SK-N-SH treated with all-trans-retinoic acid at 6 μM for 48 hours (cell line): Measurements from ENCODE around the gene CDK15.

Experiments
- ATAC-seq: fragments of 200-7000 bp; cut with Tn5 transposase; 3 replicates; pipeline ENCODE4 v1.9.1; 2020; ENCODE audit warnings: mild to moderate bottlenecking, moderate library complexity
- ARNTL ChIP-seq: fragments of 450-650 bp; formaldehyde crosslinking; IDR thresholded peaks from 2 replicates; pipeline ENCODE4 v1.5.0; 2020; ENCODE audit warnings: low read depth, mild to moderate bottlenecking, moderate library complexity, borderline replicate concordance
- BACH2 ChIP-seq: fragments of 250-450 bp; sonication (Bioruptor Pico); IDR thresholded peaks from 2 replicates; pipeline ENCODE4 v1.9.0; 2021; ENCODE audit warnings: mild to moderate bottlenecking, borderline replicate concordance
- CSDC2 ChIP-seq: fragments of 250-450 bp; sonication (Bioruptor Pico); IDR thresholded peaks from 2 replicates; pipeline ENCODE4 v1.5.0; 2020; ENCODE audit warnings: mild to moderate bottlenecking, moderate library complexity
- ESRRG ChIP-seq: fragments of 250-450 bp; sonication (Bioruptor Pico); IDR thresholded peaks from 2 replicates; pipeline ENCODE4 v1.6.1; 2021; ENCODE audit warnings: mild to moderate bottlenecking
- GLIS3 ChIP-seq: fragments of 250-450 bp; sonication (Bioruptor Pico); IDR thresholded peaks from 2 replicates; pipeline ENCODE4 v1.5.0; 2020; ENCODE audit warnings: mild to moderate bottlenecking, moderate library complexity
- ISL1 ChIP-seq: fragments of 250-450 bp; sonication (Bioruptor Pico); IDR thresholded peaks from 2 replicates; pipeline ENCODE4 v2.1.2; 2022; ENCODE audit warnings: mild to moderate bottlenecking, moderate library complexity
- OSR1 ChIP-seq: fragments of 250-450 bp; sonication (Bioruptor Pico); IDR thresholded peaks from 2 replicates; pipeline ENCODE4 v1.8.0; 2022; ENCODE audit warnings: moderate library complexity, mild to moderate bottlenecking, inconsistent platforms
- PPARA ChIP-seq: fragments of 250-450 bp; sonication (Bioruptor Pico); IDR thresholded peaks from 2 replicates; pipeline ENCODE4 v1.5.0; 2020; ENCODE audit warnings: mild to moderate bottlenecking, borderline replicate concordance
- RARB ChIP-seq: fragments of 250-450 bp; sonication (Bioruptor Pico); IDR thresholded peaks from 2 replicates; pipeline ENCODE4 v1.8.0; 2021; ENCODE audit warnings: mild to moderate bottlenecking, moderate library complexity
- SNAI2 ChIP-seq: fragments of 250-450 bp; sonication (Bioruptor Pico); IDR thresholded peaks from 2 replicates; pipeline ENCODE4 v1.5.0; 2020; ENCODE audit warnings: mild to moderate bottlenecking, moderate library complexity
- TCF4 ChIP-seq: fragments of 250-450 bp; sonication (Bioruptor Pico); IDR thresholded peaks from 2 replicates; pipeline ENCODE4 v1.8.0; 2021; ENCODE audit warnings: mild to moderate bottlenecking, moderate library complexity, borderline replicate concordance
- TOX ChIP-seq: fragments of 250-450 bp; sonication (Bioruptor Pico); IDR thresholded peaks from 2 replicates; pipeline ENCODE4 v1.8.0; 2021; ENCODE audit warnings: mild to moderate bottlenecking, moderate library complexity, borderline replicate concordance
- ZC3H10 ChIP-seq: fragments of 250-450 bp; sonication (Bioruptor Pico); IDR thresholded peaks from 2 replicates; pipeline ENCODE4 v1.5.1; 2021; ENCODE audit warnings: mild to moderate bottlenecking, moderate library complexity
- ZFP3 ChIP-seq: fragments of 250-450 bp; sonication (Bioruptor Pico); IDR thresholded peaks from 2 replicates; pipeline ENCODE4 v1.5.0; 2020; ENCODE audit warnings: mild to moderate bottlenecking, moderate library complexity
- ZNF70 ChIP-seq: fragments of 450-650 bp; formaldehyde crosslinking; IDR thresholded peaks from 2 replicates; pipeline ENCODE4 v1.5.0; 2020; ENCODE audit warnings: mild to moderate bottlenecking, moderate library complexity
- TF ChIP-seq, protein P1 (sequence below): fragments of 250-450 bp; sonication (Bioruptor Pico); IDR thresholded peaks from 2 replicates; pipeline ENCODE4 v1.5.0; 2020; ENCODE audit warnings: mild to moderate bottlenecking, moderate library complexity
- TF ChIP-seq, protein P2 (sequence below): fragments of 250-450 bp; sonication (Bioruptor Pico); IDR thresholded peaks from 2 replicates; pipeline ENCODE4 v1.5.1; 2020; ENCODE audit warnings: low read depth, mild to moderate bottlenecking, moderate library complexity
- TF ChIP-seq, protein P3 (sequence below): fragments of 250-450 bp; sonication (Bioruptor Pico); IDR thresholded peaks from 2 replicates; pipeline ENCODE4 v1.8.0; 2021; ENCODE audit warnings: low read depth, mild to moderate bottlenecking, moderate library complexity, borderline replicate concordance
- TF ChIP-seq, protein P4 (sequence below): fragments of 250-450 bp; sonication (Bioruptor Pico); IDR thresholded peaks from 2 replicates; pipeline ENCODE4 v1.8.0; 2020; ENCODE audit warnings: mild to moderate bottlenecking, moderate library complexity, borderline replicate concordance

The CDK15 gene

DNA sequence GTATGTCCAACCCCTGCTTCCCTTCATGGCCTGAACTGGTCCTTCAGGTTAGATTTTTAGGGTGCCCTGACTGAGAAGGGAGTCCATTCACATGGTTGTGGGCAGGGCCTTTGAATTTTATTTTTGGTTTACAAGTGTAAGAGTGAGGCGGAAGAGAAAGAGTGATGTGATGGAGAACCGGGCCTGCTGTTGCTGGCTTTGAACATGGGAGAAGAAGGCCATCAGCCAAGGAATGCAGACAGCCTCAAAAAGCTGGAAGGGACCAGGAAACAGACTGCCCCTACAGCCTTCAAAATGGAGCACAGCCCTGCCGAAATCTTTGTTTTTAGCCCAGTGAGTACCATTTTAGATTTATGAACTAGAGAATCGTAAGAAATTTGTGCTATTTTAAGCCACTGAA is 105.0 kb downstream of the CDK15 start (continued):
- TF ChIP-seq, protein P1, sequence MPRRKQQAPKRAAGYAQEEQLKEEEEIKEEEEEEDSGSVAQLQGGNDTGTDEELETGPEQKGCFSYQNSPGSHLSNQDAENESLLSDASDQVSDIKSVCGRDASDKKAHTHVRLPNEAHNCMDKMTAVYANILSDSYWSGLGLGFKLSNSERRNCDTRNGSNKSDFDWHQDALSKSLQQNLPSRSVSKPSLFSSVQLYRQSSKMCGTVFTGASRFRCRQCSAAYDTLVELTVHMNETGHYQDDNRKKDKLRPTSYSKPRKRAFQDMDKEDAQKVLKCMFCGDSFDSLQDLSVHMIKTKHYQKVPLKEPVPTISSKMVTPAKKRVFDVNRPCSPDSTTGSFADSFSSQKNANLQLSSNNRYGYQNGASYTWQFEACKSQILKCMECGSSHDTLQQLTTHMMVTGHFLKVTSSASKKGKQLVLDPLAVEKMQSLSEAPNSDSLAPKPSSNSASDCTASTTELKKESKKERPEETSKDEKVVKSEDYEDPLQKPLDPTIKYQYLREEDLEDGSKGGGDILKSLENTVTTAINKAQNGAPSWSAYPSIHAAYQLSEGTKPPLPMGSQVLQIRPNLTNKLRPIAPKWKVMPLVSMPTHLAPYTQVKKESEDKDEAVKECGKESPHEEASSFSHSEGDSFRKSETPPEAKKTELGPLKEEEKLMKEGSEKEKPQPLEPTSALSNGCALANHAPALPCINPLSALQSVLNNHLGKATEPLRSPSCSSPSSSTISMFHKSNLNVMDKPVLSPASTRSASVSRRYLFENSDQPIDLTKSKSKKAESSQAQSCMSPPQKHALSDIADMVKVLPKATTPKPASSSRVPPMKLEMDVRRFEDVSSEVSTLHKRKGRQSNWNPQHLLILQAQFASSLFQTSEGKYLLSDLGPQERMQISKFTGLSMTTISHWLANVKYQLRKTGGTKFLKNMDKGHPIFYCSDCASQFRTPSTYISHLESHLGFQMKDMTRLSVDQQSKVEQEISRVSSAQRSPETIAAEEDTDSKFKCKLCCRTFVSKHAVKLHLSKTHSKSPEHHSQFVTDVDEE = no peak

DNA sequence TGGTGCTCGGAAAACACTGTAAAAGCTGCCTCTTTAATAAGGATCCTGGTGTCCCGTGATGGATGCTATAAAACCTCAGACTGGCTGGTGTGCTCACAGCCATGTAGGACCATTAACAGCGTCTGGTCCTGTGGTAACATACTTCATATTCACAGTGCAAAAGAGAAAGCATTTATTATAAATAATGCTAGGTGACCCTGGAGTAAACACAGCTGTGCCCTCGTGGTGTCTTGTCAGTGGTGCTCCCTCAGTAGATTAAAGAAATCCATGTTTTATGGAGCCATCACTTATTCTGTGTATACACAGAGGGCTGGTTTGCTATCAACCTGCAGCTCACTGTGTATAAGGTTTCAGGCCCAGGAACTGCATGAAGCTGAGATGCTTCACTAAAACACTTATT is 106.9 kb downstream of the CDK15 start:
- TF ChIP-seq BACH2 (no peak), TCF4 (CRISPR knock-in tag) (no peak), RARB (CRISPR knock-in tag) (no peak), TOX (CRISPR knock-in tag) (no peak), ZC3H10 (CRISPR knock-in tag) (no peak), ZFP3 (no peak), ARNTL (CRISPR knock-in tag) (no peak), CSDC2 (CRISPR knock-in tag) (no peak), ESRRG (CRISPR knock-in tag) (no peak)
- TF ChIP-seq, protein P2, sequence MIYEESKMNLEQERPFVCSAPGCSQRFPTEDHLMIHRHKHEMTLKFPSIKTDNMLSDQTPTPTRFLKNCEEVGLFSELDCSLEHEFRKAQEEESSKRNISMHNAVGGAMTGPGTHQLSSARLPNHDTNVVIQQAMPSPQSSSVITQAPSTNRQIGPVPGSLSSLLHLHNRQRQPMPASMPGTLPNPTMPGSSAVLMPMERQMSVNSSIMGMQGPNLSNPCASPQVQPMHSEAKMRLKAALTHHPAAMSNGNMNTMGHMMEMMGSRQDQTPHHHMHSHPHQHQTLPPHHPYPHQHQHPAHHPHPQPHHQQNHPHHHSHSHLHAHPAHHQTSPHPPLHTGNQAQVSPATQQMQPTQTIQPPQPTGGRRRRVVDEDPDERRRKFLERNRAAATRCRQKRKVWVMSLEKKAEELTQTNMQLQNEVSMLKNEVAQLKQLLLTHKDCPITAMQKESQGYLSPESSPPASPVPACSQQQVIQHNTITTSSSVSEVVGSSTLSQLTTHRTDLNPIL (CRISPR knock-in tag) = no peak
- TF ChIP-seq, protein P1 = no peak
- ATAC-seq = no peak

DNA sequence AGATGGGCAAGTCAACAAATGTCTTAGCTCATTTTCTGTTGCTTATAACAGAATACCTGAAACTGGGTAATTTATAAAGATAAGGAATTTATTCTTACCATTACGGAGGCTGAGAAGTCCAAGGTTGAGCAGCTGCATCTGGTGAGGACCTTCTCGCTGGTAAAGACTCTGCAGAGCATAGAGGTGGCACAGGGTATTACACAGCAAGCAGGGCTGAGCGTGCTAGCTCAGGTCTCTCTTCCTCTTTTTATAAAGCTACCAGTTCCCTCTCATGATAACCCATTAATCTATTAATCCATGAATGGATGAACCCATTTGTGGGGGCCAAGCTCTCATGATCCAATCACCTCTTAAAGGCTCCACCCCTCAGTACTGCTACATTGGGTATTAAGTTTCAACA is 109.1 kb downstream of the CDK15 start:
- no peak for ATAC-seq
- TF ChIP-seq, protein P1 = no peak
- TF ChIP-seq GLIS3 (CRISPR knock-in tag) = no peak
- TF ChIP-seq CSDC2 (CRISPR knock-in tag) = no peak
- TF ChIP-seq, protein P3, sequence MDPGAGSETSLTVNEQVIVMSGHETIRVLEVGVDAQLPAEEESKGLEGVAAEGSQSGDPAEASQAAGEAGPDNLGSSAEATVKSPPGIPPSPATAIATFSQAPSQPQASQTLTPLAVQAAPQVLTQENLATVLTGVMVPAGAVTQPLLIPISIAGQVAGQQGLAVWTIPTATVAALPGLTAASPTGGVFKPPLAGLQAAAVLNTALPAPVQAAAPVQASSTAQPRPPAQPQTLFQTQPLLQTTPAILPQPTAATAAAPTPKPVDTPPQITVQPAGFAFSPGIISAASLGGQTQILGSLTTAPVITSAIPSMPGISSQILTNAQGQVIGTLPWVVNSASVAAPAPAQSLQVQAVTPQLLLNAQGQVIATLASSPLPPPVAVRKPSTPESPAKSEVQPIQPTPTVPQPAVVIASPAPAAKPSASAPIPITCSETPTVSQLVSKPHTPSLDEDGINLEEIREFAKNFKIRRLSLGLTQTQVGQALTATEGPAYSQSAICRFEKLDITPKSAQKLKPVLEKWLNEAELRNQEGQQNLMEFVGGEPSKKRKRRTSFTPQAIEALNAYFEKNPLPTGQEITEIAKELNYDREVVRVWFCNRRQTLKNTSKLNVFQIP = no peak
- TF ChIP-seq ZFP3 = no peak
- TF ChIP-seq SNAI2 (CRISPR knock-in tag) = no peak
- no peak for TF ChIP-seq ZNF70 (CRISPR knock-in tag)
- TF ChIP-seq OSR1 (CRISPR knock-in tag) = no peak
- TF ChIP-seq PPARA (CRISPR knock-in tag) = no peak
- TF ChIP-seq TCF4 (CRISPR knock-in tag) = no peak
- no peak for TF ChIP-seq TOX (CRISPR knock-in tag)

DNA sequence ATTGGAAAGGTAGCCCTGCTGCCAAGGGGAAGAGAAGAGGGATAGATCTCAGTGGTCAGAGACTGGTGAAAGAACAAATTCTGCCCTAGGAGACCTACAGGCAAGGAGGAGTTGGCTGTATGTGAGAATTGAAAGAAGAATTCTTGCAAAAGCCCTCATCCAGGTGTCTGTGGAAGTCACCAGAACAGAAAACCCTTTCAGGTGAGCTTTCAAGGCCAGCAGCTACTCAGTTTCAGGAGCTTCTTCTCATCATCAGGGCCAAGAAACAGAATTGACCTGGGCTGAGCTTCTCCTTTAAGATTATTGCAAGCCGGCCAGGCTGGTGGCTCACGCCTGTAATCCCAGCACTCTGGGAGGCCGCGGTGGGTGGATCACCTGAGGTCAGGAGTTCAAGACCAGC is 110.2 kb downstream of the CDK15 start:
- no peak for ATAC-seq
- TF ChIP-seq ISL1 (CRISPR knock-in tag) = no peak
- TF ChIP-seq ZFP3 = no peak
- TF ChIP-seq RARB (CRISPR knock-in tag) = no peak
- no peak for TF ChIP-seq PPARA (CRISPR knock-in tag)
- no peak for TF ChIP-seq BACH2
- TF ChIP-seq, protein P4, sequence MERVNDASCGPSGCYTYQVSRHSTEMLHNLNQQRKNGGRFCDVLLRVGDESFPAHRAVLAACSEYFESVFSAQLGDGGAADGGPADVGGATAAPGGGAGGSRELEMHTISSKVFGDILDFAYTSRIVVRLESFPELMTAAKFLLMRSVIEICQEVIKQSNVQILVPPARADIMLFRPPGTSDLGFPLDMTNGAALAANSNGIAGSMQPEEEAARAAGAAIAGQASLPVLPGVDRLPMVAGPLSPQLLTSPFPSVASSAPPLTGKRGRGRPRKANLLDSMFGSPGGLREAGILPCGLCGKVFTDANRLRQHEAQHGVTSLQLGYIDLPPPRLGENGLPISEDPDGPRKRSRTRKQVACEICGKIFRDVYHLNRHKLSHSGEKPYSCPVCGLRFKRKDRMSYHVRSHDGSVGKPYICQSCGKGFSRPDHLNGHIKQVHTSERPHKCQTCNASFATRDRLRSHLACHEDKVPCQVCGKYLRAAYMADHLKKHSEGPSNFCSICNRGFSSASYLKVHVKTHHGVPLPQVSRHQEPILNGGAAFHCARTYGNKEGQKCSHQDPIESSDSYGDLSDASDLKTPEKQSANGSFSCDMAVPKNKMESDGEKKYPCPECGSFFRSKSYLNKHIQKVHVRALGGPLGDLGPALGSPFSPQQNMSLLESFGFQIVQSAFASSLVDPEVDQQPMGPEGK (CRISPR knock-in tag) = no peak
- TF ChIP-seq, protein P3 = no peak
